ENCODE data around the gene ASPG.

ASPG gene

DNA sequence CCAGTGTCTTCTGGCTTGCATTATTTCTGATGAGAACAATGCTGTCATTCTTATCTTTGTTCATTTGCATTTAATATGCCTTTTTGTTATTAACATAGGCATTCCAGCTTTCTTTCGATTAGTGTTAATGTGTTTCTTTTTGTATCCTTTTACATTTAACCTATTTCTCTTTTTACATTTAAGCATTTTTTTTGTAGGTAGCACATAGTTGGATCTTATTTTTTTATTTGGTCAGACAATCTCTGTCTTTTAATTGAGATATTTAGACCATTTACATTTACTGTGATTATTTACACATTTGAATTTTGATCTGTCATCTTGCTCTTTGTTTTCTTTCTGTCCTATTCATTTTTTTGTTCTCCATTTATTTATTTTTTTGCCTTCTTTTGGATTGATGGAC, 38.4 kb downstream of the ASPG start:
- no peak for TF ChIP-seq ZFP30 (CRISPR knock-in tag; IDR thresholded peaks at IDR 0.05)
- TF ChIP-seq TCF4 (CRISPR knock-in tag; IDR thresholded peaks at IDR 0.05; ENCODE audit: borderline replicate concordance): no peak
- TF ChIP-seq TSHZ2 (CRISPR knock-in tag; IDR thresholded peaks at IDR 0.05): no peak
- TF ChIP-seq, protein P1, sequence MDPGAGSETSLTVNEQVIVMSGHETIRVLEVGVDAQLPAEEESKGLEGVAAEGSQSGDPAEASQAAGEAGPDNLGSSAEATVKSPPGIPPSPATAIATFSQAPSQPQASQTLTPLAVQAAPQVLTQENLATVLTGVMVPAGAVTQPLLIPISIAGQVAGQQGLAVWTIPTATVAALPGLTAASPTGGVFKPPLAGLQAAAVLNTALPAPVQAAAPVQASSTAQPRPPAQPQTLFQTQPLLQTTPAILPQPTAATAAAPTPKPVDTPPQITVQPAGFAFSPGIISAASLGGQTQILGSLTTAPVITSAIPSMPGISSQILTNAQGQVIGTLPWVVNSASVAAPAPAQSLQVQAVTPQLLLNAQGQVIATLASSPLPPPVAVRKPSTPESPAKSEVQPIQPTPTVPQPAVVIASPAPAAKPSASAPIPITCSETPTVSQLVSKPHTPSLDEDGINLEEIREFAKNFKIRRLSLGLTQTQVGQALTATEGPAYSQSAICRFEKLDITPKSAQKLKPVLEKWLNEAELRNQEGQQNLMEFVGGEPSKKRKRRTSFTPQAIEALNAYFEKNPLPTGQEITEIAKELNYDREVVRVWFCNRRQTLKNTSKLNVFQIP (CRISPR knock-in tag; IDR thresholded peaks at IDR 0.05; ENCODE audit: borderline replicate concordance, low read depth): no peak
- ATAC-seq: no peak

DNA sequence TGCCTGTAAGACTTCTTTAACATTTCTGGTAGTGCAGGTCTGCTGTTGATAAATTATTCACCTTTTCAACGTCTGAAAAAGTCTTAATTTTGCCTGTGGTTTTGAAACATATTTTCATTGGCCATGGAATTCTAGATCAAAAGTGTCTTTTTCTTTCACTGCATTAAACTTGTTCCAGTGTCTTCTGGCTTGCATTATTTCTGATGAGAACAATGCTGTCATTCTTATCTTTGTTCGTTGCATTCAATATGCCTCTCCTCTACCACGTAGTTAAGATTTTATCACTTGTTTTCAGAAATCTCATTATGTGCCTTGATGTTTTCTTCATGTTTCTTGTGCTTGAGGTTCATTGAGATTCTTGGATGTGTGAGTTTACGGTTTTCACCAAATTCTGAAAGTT, 39.5 kb downstream of the ASPG start:
- ATAC-seq: no peak

GRCh38 chr14:104126753-104127152, 41.3 kb downstream of the ASPG start:
- TF ChIP-seq BACH2 (CRISPR knock-in tag; IDR thresholded peaks at IDR 0.05; ENCODE audit: borderline replicate concordance) (no peak), TCF4 (CRISPR knock-in tag; IDR thresholded peaks at IDR 0.05; ENCODE audit: borderline replicate concordance) (no peak), GLIS3 (CRISPR knock-in tag; IDR thresholded peaks at IDR 0.05) (no peak), ISL1 (CRISPR knock-in tag; IDR thresholded peaks at IDR 0.05) (no peak), ZNF8 (CRISPR knock-in tag; IDR thresholded peaks at IDR 0.05) (no peak), ZNF70 (CRISPR knock-in tag; IDR thresholded peaks at IDR 0.05) (no peak), ZNF565 (CRISPR knock-in tag; conservative IDR thresholded peaks at IDR 0.05; ENCODE audit: low read depth) (no peak), ESRRG (CRISPR knock-in tag; IDR thresholded peaks at IDR 0.05) (no peak), ZFP3 (CRISPR knock-in tag; IDR thresholded peaks at IDR 0.05) (no peak), ARNTL (CRISPR knock-in tag; IDR thresholded peaks at IDR 0.05; ENCODE audit: borderline replicate concordance, low read depth) (no peak), PPARA (CRISPR knock-in tag; IDR thresholded peaks at IDR 0.05; ENCODE audit: borderline replicate concordance) (no peak), SNAI2 (CRISPR knock-in tag; IDR thresholded peaks at IDR 0.05) (no peak), CSDC2 (CRISPR knock-in tag; IDR thresholded peaks at IDR 0.05) (no peak)
- TF ChIP-seq, protein P2, sequence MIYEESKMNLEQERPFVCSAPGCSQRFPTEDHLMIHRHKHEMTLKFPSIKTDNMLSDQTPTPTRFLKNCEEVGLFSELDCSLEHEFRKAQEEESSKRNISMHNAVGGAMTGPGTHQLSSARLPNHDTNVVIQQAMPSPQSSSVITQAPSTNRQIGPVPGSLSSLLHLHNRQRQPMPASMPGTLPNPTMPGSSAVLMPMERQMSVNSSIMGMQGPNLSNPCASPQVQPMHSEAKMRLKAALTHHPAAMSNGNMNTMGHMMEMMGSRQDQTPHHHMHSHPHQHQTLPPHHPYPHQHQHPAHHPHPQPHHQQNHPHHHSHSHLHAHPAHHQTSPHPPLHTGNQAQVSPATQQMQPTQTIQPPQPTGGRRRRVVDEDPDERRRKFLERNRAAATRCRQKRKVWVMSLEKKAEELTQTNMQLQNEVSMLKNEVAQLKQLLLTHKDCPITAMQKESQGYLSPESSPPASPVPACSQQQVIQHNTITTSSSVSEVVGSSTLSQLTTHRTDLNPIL (CRISPR knock-in tag; IDR thresholded peaks at IDR 0.05; ENCODE audit: low read depth): no peak
- TF ChIP-seq, protein P1 (CRISPR knock-in tag; IDR thresholded peaks at IDR 0.05; ENCODE audit: borderline replicate concordance, low read depth): no peak
- TF ChIP-seq, protein P3, sequence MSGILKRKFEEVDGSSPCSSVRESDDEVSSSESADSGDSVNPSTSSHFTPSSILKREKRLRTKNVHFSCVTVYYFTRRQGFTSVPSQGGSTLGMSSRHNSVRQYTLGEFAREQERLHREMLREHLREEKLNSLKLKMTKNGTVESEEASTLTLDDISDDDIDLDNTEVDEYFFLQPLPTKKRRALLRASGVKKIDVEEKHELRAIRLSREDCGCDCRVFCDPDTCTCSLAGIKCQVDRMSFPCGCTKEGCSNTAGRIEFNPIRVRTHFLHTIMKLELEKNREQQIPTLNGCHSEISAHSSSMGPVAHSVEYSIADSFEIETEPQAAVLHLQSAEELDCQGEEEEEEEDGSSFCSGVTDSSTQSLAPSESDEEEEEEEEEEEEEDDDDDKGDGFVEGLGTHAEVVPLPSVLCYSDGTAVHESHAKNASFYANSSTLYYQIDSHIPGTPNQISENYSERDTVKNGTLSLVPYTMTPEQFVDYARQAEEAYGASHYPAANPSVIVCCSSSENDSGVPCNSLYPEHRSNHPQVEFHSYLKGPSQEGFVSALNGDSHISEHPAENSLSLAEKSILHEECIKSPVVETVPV (CRISPR knock-in tag; IDR thresholded peaks at IDR 0.05): no peak
- TF ChIP-seq, protein P4, sequence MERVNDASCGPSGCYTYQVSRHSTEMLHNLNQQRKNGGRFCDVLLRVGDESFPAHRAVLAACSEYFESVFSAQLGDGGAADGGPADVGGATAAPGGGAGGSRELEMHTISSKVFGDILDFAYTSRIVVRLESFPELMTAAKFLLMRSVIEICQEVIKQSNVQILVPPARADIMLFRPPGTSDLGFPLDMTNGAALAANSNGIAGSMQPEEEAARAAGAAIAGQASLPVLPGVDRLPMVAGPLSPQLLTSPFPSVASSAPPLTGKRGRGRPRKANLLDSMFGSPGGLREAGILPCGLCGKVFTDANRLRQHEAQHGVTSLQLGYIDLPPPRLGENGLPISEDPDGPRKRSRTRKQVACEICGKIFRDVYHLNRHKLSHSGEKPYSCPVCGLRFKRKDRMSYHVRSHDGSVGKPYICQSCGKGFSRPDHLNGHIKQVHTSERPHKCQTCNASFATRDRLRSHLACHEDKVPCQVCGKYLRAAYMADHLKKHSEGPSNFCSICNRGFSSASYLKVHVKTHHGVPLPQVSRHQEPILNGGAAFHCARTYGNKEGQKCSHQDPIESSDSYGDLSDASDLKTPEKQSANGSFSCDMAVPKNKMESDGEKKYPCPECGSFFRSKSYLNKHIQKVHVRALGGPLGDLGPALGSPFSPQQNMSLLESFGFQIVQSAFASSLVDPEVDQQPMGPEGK (CRISPR knock-in tag; IDR thresholded peaks at IDR 0.05; ENCODE audit: borderline replicate concordance): no peak
- ATAC-seq: no peak

More for the DNA sequence above, 39.5 kb downstream of the ASPG start:
- TF ChIP-seq OSR1 (CRISPR knock-in tag; IDR thresholded peaks at IDR 0.05): no peak
- no peak for TF ChIP-seq RARB (CRISPR knock-in tag; IDR thresholded peaks at IDR 0.05)
- no peak for TF ChIP-seq ZC3H10 (CRISPR knock-in tag; IDR thresholded peaks at IDR 0.05)
- TF ChIP-seq TOX (CRISPR knock-in tag; IDR thresholded peaks at IDR 0.05; ENCODE audit: borderline replicate concordance): no peak
- TF ChIP-seq TSHZ2 (CRISPR knock-in tag; IDR thresholded peaks at IDR 0.05): no peak
- TF ChIP-seq SNAI2 (CRISPR knock-in tag; IDR thresholded peaks at IDR 0.05): no peak
- no peak for TF ChIP-seq ZNF70 (CRISPR knock-in tag; IDR thresholded peaks at IDR 0.05)
- no peak for TF ChIP-seq ESRRG (CRISPR knock-in tag; IDR thresholded peaks at IDR 0.05)
